HepG2 (cell line): ENCODE measurements around the gene THSD1. TPM values are rescaled to one million over a fixed set of nuclear protein-coding genes. Genes with fewer than 3 reads are reported as not detected.

Source experiments
- ATAC-seq: fragments of 200-7000 bp; cut with Tn5 transposase; 3 replicates; pipeline ENCODE4 v1.9.1; 2020; ENCODE audit warnings: mild to moderate bottlenecking, moderate library complexity
- BruUV-seq: library from RNA; stranded (reverse); fragments of 400-500 nt; replicated peaks from 2 replicates; lab custom pipeline; 2021; lab: Mats Ljungman, UMichigan
- CTCF ChIA-PET: fragments of 300-600 bp; formaldehyde crosslinking; extraction: SDS; loops from one replicate; lab custom pipeline; 2021; ENCODE audit warnings: low total read pairs, inconsistent platforms, low intra/inter-chr PET ratio; lab: Yijun Ruan, JAX
- POLR2A ChIA-PET: fragments of 350-600 bp; sonication (Branson Sonifier 250); formaldehyde crosslinking; loops from one replicate; lab custom pipeline; 2020; ENCODE audit warnings: antibody characterized with exemption, inconsistent platforms; lab: Yijun Ruan, JAX
- DNase-seq: peaks from one replicate; pipeline ENCODE4 v3.0.0-alpha.2; 2015; ENCODE audit warnings: low spot score
- FAIRE-seq: peaks from 3 replicates; lab custom pipeline; 2011; peaks lifted over from hg19 to GRCh38; lab: Jason Lieb, UNC
- H2AFZ ChIP-seq: one replicate; pipeline ENCODE4 v1.6.1; 2011; ENCODE audit warnings: low read length, inconsistent platforms
- H3K27ac ChIP-seq: fragments of 300-600 bp; 3 replicates; pipeline ENCODE4 v1.8.0; 2011; ENCODE audit warnings: mixed run types, mild to moderate bottlenecking, mixed read lengths, low read length, inconsistent platforms; ENCODE audit not compliant: insufficient read depth; ENCODE audit errors: extremely low read length
- H3K27me3 ChIP-seq, 2 experiments: fragments of 200-600 bp in 1 of 2; 2 replicates in 1 of 2; 3 replicates in 1 of 2; pipeline versions ENCODE4 v1.6.0 to v1.8.0; 2011; ENCODE audit warnings: low read length in 2 of 2, mild to moderate bottlenecking in 2 of 2, moderate library complexity in 2 of 2, inconsistent platforms in 1 of 2; ENCODE audit not compliant: insufficient read depth in 2 of 2, control insufficient read depth in 1 of 2
- H3K36me3 ChIP-seq, 2 experiments: fragments of 200-600 bp in 1 of 2; replicated peaks in 1 of 2; 2 replicates in 1 of 2; 3 replicates in 1 of 2; pipeline versions ENCODE4 v1.5.1 to v1.8.0; 2011; ENCODE audit warnings: low read length in 2 of 2, inconsistent platforms in 1 of 2; ENCODE audit not compliant: insufficient read depth in 2 of 2, control insufficient read depth in 1 of 2
- H3K4me1 ChIP-seq: 2 replicates; pipeline ENCODE4 v1.5.1; 2012; ENCODE audit warnings: low read length, inconsistent platforms; ENCODE audit not compliant: insufficient read depth
- H3K4me2 ChIP-seq: 2 replicates; pipeline ENCODE4 v1.6.0; 2011; ENCODE audit warnings: low read depth, low read length, inconsistent platforms
- H3K4me3 ChIP-seq, 3 experiments: fragments of 200-600 bp in 1 of 3; sonication (generic), shearing (Covaris generic) in 1 of 3; replicated peaks in 1 of 3; 2 replicates each; pipeline ENCODE4 v1.5.1; 2011 to 2016; ENCODE audit warnings: low read length in 3 of 3, inconsistent platforms in 2 of 3, low read depth in 2 of 3, mild to moderate bottlenecking in 2 of 3, control low read depth in 1 of 3, mixed read lengths in 1 of 3; ENCODE audit not compliant: insufficient read depth in 1 of 3
- H3K79me2 ChIP-seq: one replicate; pipeline ENCODE4 v1.6.1; 2011; ENCODE audit warnings: low read length, inconsistent platforms; ENCODE audit not compliant: insufficient read depth
- H3K9ac ChIP-seq: 2 replicates; pipeline ENCODE4 v1.6.0; 2011; ENCODE audit warnings: mild to moderate bottlenecking, low read depth, low read length, inconsistent platforms; ENCODE audit not compliant: insufficient read depth
- H3K9me3 ChIP-seq: 2 replicates; pipeline ENCODE4 v1.5.1; 2012; ENCODE audit warnings: mild to moderate bottlenecking, low read length
- H4K20me1 ChIP-seq: 2 replicates; pipeline ENCODE4 v1.6.0; 2011; ENCODE audit warnings: inconsistent platforms, mild to moderate bottlenecking, low read length, moderate library complexity; ENCODE audit not compliant: insufficient read depth
- AGO1 ChIP-seq: fragments of 200-400 bp; formaldehyde crosslinking; IDR thresholded peaks from 2 replicates; pipeline ENCODE4 v1.6.1; 2017; ENCODE audit warnings: mild to moderate bottlenecking, low read depth, low read length, moderate library complexity; ENCODE audit not compliant: poor library complexity, severe bottlenecking
- ATF7 ChIP-seq, 2 experiments: fragments of 450-650 bp in 1 of 2; sonication (generic) in 1 of 2; formaldehyde crosslinking in 1 of 2; IDR thresholded peaks; 2 replicates each; pipeline versions ENCODE4 v1.4.0 to v1.6.1; 2016 to 2020; ENCODE audit warnings: antibody characterized with exemption in 1 of 2, mild to moderate bottlenecking in 1 of 2, missing genetic modification reagents in 1 of 2
- MIER3 ChIP-seq: IDR thresholded peaks from 2 replicates; pipeline ENCODE4 v1.6.1; 2016; ENCODE audit warnings: missing compliant biosample characterization, borderline replicate concordance
- PAXIP1 ChIP-seq: sonication (generic); formaldehyde crosslinking; conservative IDR thresholded peaks from 2 replicates; pipeline ENCODE4 v1.4.0; 2020; ENCODE audit warnings: mild to moderate bottlenecking, missing genetic modification reagents, moderate library complexity
- PCBP1 ChIP-seq: fragments of 200-400 bp; formaldehyde crosslinking; IDR thresholded peaks from 2 replicates; pipeline ENCODE4 v1.6.1; 2017; ENCODE audit warnings: mild to moderate bottlenecking, low read depth, low read length, borderline replicate concordance
- TEF ChIP-seq: sonication (generic); formaldehyde crosslinking; IDR thresholded peaks from 2 replicates; pipeline ENCODE4 v1.5.0; 2020; ENCODE audit warnings: missing genetic modification reagents
- WGBS: methylation state at CpG from one replicate; pipeline ENCODE4 v1.1.6; 2017; ENCODE audit warnings: low lambda C conversion rate; 5-methylcytosine and 5-hydroxymethylcytosine counted together
- in situ Hi-C: cut with HindIII; loops from 2 replicates; pipeline ENCODE4 v1.10.0; 2017; ENCODE audit warnings: low pct_unique_long_range_greater_than_20kb; ENCODE audit not compliant: extremely low pct_ligation_motif_present
- intact Hi-C: fragments of 100-400 bp; cut with micrococcal nuclease; formaldehyde crosslinking; loops from one replicate; pipeline ENCODE4 v1.10.0; 2022; ENCODE audit not compliant: unreplicated experiment
- polyA plus RNA-seq, 8 experiments: library from polyadenylated mRNA; depleted of rRNA in 3 of 8; stranded (reverse) in 7 of 8; unstranded in 1 of 8; fragments of >200 nt; fragmentation: Illumina TruSeq in 4 of 8; extraction: Trizol in 4 of 8; gene quantifications; 2 replicates each; pipeline versions ENCODE4 v1.2.1 to v1.2.3, GENCODE V29; 2011 to 2016; ENCODE audit warnings: low read depth in 4 of 8, missing spikeins in 1 of 8, mixed read lengths in 1 of 8; ENCODE audit not compliant: insufficient read depth in 1 of 8
- total RNA-seq, 5 experiments: library from RNA; depleted of rRNA; stranded (reverse); fragments of >200 nt; fragmentation: Illumina TruSeq; extraction: Trizol; gene quantifications; 2 replicates each; pipeline ENCODE4 v1.2.3, GENCODE V29; 2016; ENCODE audit warnings: low read depth in 1 of 5

Gene THSD1
- total and polyA plus RNA-seq, 2 of the 13 experiments (the other 11 are each of a cell fraction or from before 2014, with no cell fraction given): 0.11 to 0.15 TPM

GRCh38 chr13:52359534-52359933 lies 46.4 kb downstream of the THSD1 start (continued):
- no peak for TF ChIP-seq TEF
- no peak for TF ChIP-seq AGO1
- no peak for TF ChIP-seq PCBP1
- TF ChIP-seq PAXIP1 (CRISPR knock-in tag): no peak

DNA sequence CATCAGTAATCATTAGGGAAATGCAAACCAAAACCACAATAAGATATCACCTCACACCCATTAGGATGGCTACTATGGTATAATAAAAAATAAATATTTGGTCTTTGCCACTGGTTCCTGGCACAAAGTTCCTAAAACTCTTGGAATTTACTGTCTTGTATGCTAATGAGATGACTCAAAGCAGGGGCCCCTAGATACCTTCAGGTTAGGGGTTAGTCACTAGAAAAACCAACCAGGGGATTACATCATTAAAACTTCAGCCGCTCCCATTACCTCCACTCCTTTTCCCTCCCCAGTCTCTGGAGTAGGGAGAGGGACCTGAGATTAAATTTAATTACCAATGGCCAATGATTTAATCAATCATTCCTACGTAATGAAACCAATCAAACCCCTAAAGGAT lies 49.6 kb downstream of the THSD1 start:
- H2AFZ ChIP-seq: no peak overlapping the region

More for the DNA sequence above, 49.6 kb downstream of the THSD1 start:
- Histone ChIP-seq H3K36me3 (no peaks in the 10 kb centered on the region), H3K9me3 (no peaks in the 10 kb centered on the region), H3K27me3 (peaks cover 0 to 10% of the 10 kb centered on the region in 2 experiments; a peak in 3 of 5 replicates), H3K9ac (no peak overlapping the region), H3K4me3 (no peak overlapping the region), H3K79me2 (no peaks in the 10 kb centered on the region), H3K27ac (no peak overlapping the region), H3K4me2 (no peak overlapping the region), H4K20me1 (no peaks in the 10 kb centered on the region), H3K4me1 (no peaks in the 10 kb centered on the region)
- TF ChIP-seq MIER3 (no peak), ATF7 (IDR thresholded peaks at IDR 0.05) (0 out of 2 replicates have a peak, but pooled peaks have one; percentile 18), ATF7 (CRISPR knock-in tag; IDR thresholded peaks at IDR 0.05) (no peak)
- ChIA-PET CTCF (no interaction called here), POLR2A (no interaction called here)
- WGBS: 25% methylated on average over 2 of the region's 2 CpGs
- FAIRE-seq (no peak), ATAC-seq (no peak), DNase-seq (no peak)
- in situ Hi-C loops (no loop called here), intact Hi-C loops (no loop called here)
- BruUV-seq: no TSS peak
